B cell (primary cell): ENCODE measurements around the gene VPS8. TPM values are rescaled to one million over a fixed set of nuclear protein-coding genes. Genes with fewer than 3 reads are reported as not detected.

Source experiments
- ATAC-seq: fragments of 200-7000 bp; cut with Tn5 transposase; one replicate; pipeline ENCODE4 v1.10.0; 2021; ENCODE audit warnings: low read depth, mild to moderate bottlenecking, moderate number of reproducible peaks, moderate library complexity
- CTCF ChIA-PET: fragments of 350-600 bp; sonication (Branson Sonifier 250); formaldehyde crosslinking; loops from one replicate; lab custom pipeline; 2021; ENCODE audit warnings: antibody characterized with exemption, inconsistent platforms; lab: Charles Lee
- POLR2A ChIA-PET: fragments of 350-600 bp; sonication (Branson Sonifier 250); formaldehyde crosslinking; loops from one replicate; lab custom pipeline; 2021; ENCODE audit warnings: antibody characterized with exemption; lab: Charles Lee
- DNase-seq: peaks from one replicate; pipeline ENCODE4 v3.0.0; 2013
- H2AFZ ChIP-seq: 2 replicates; pipeline ENCODE4 v1.6.1; 2012; ENCODE audit warnings: mild to moderate bottlenecking, low read depth, low read length; ENCODE audit not compliant: insufficient read depth, poor library complexity, severe bottlenecking
- H3K27ac ChIP-seq, 2 donors: 1 replicate in 1 of 2; 2 replicates in 1 of 2; pipeline ENCODE4 v1.5.1; 2012 to 2013; ENCODE audit warnings: low read length in 2 of 2, mild to moderate bottlenecking in 2 of 2, moderate library complexity in 1 of 2
- H3K27me3 ChIP-seq, 4 experiments: fragments of 200-600 bp in 1 of 4; sonication (generic) in 1 of 4; replicated peaks in 1 of 4; 1 replicate in 2 of 4; 2 replicates in 2 of 4; pipeline versions ENCODE4 v1.6.1 to v1.7.0; 2013 to 2016; ENCODE audit warnings: low read length in 3 of 4, mild to moderate bottlenecking in 2 of 4, mixed read lengths in 1 of 4, moderate library complexity in 1 of 4; ENCODE audit not compliant: insufficient read depth in 4 of 4, control insufficient read depth in 3 of 4; ENCODE audit errors: control extremely low read depth in 1 of 4
- H3K36me3 ChIP-seq, 2 experiments: replicated peaks in 1 of 2; 1 replicate in 1 of 2; 2 replicates in 1 of 2; pipeline versions ENCODE4 v1.6.1 to v1.7.1; 2013; ENCODE audit warnings: low read length in 1 of 2; ENCODE audit not compliant: insufficient read depth in 2 of 2, control insufficient read depth in 1 of 2; ENCODE audit errors: control extremely low read depth in 1 of 2, extremely low read depth in 1 of 2
- H3K4me1 ChIP-seq, 2 donors: fragments of 200-600 bp in 1 of 2; sonication (generic) in 1 of 2; 1 replicate in 1 of 2; 2 replicates in 1 of 2; pipeline versions ENCODE4 v1.5.1 to v1.6.1; 2013 to 2017; ENCODE audit warnings: low read length in 2 of 2; ENCODE audit not compliant: control insufficient read depth in 2 of 2, insufficient read depth in 2 of 2
- H3K4me2 ChIP-seq: replicated peaks from 2 replicates; pipeline ENCODE3; 2012; ENCODE audit warnings: mild to moderate bottlenecking, low read depth, low read length; ENCODE audit not compliant: poor library complexity, severe bottlenecking
- H3K4me3 ChIP-seq, 5 experiments: fragments of 200-600 bp in 1 of 5; sonication (generic) in 1 of 5; 1 replicate in 3 of 5; 2 replicates in 2 of 5; pipeline versions ENCODE4 v1.5.1 to v1.7.0; 2011 to 2016; ENCODE audit warnings: low read length in 4 of 5, mild to moderate bottlenecking in 4 of 5, low read depth in 2 of 5, control low read depth in 1 of 5, moderate library complexity in 1 of 5; ENCODE audit not compliant: insufficient read depth in 1 of 5; ENCODE audit errors: control extremely low read depth in 1 of 5, extremely low read depth in 1 of 5
- H3K79me2 ChIP-seq: fragments of 200-600 bp; sonication (generic); one replicate; pipeline ENCODE4 v1.6.0; 2016; ENCODE audit warnings: low read length; ENCODE audit not compliant: control insufficient read depth, insufficient read depth
- H3K9ac ChIP-seq: fragments of 200-600 bp; sonication (generic); 2 replicates; pipeline ENCODE4 v1.6.1; 2017; ENCODE audit warnings: mild to moderate bottlenecking, low read length, moderate library complexity
- H3K9me3 ChIP-seq, 3 donors: one replicate each; pipeline versions ENCODE4 v1.6.1 to v1.7.1; 2013; ENCODE audit warnings: low read length in 2 of 3; ENCODE audit not compliant: control insufficient read depth in 2 of 3, insufficient read depth in 1 of 3; ENCODE audit errors: control extremely low read depth in 1 of 3
- H4K20me1 ChIP-seq: 2 replicates; pipeline ENCODE4 v1.6.0; 2012; ENCODE audit warnings: mild to moderate bottlenecking, low read length; ENCODE audit not compliant: insufficient read depth, control insufficient read depth, poor library complexity, severe bottlenecking
- H3K27ac Mint-ChIP-seq: one replicate; pipeline ENCODE4 v1.8.0; 2021; ENCODE audit warnings: mixed read lengths
- H3K27me3 Mint-ChIP-seq: one replicate; pipeline ENCODE4 v1.8.0; 2021; ENCODE audit warnings: mixed read lengths
- H3K4me1 Mint-ChIP-seq: one replicate; pipeline ENCODE4 v1.8.0; 2021; ENCODE audit warnings: mixed read lengths
- H3K4me3 Mint-ChIP-seq: one replicate; pipeline ENCODE4 v1.8.0; 2021; ENCODE audit warnings: mixed read lengths
- H3K9me3 Mint-ChIP-seq: one replicate; pipeline ENCODE4 v1.8.0; 2022; ENCODE audit warnings: mixed read lengths; ENCODE audit not compliant: insufficient read depth
- CTCF ChIP-seq: fragments of 200-600 bp; IDR thresholded peaks from one replicate; pipeline ENCODE4 v1.8.0; 2022; ENCODE audit warnings: antibody characterized with exemption, mild to moderate bottlenecking
- EZH2 ChIP-seq: IDR thresholded peaks from 2 replicates; pipeline ENCODE4 v1.6.1; 2012; ENCODE audit warnings: borderline replicate concordance, low read depth, mild to moderate bottlenecking, moderate library complexity, low read length; ENCODE audit not compliant: insufficient read depth, poor library complexity, severe bottlenecking
- WGBS: methylation state at CpG from one replicate; pipeline ENCODE4 v1.1.5; 2013; ENCODE audit warnings: missing lambda C conversion rate; ENCODE audit not compliant: insufficient coverage; 5-methylcytosine and 5-hydroxymethylcytosine counted together
- intact Hi-C: fragments of 100-400 bp; cut with micrococcal nuclease; formaldehyde crosslinking; loops from one replicate; pipeline ENCODE4 v1.10.0; 2022
- polyA plus RNA-seq: library from polyadenylated mRNA; depleted of rRNA; stranded (reverse); fragments of >200 nt; gene quantifications from 2 replicates; pipeline ENCODE4 v1.2.3, GENCODE V29; 2012
- total RNA-seq, 2 donors: library from RNA; stranded (reverse); fragments of 120-200 nt in 1 of 2; gene quantifications; 1 replicate in 1 of 2; 2 replicates in 1 of 2; pipeline versions ENCODE4 v1.2.3 to v1.2.4, GENCODE V29; 2013 to 2022

VPS8 gene
- total and polyA plus RNA-seq, 2 donors (not counting 1 experiment from before 2014, with no cell fraction given): 18.3 to 95.6 TPM

- CTCF ChIA-PET: interaction anchor here (0.7 to 1.1 kb wide), 2 partner anchors 9 to 17 kb away, joined by 3 read pairs; no protein-coding TSS in a partner anchor
- no peak overlapping the region for H3K27ac Mint-ChIP-seq
- DNase-seq (no peak), ATAC-seq (no peak)
- Histone ChIP-seq H4K20me1 (no peaks in the 10 kb centered on the region), H3K4me1 (no peaks in the 10 kb centered on the region), H3K27ac (no peak overlapping the region), H3K36me3 (peaks cover 14 to 32% of the 10 kb centered on the region in 2 experiments), H3K79me2 (no peaks in the 10 kb centered on the region), H3K9me3 (no peaks in the 10 kb centered on the region), H3K4me3 (no peak overlapping the region), H3K9ac (no peak overlapping the region), H3K27me3 (no peaks in the 10 kb centered on the region), H3K4me2 (no peak overlapping the region), H2AFZ (no peak overlapping the region)
- TF ChIP-seq EZH2: no peak
- no peak for TF ChIP-seq CTCF
- no peaks in the 10 kb centered on the region for H3K4me1 Mint-ChIP-seq
- 95% methylated on average over 5 of the region's 6 CpGs for WGBS
- H3K4me3 Mint-ChIP-seq: no peak overlapping the region
- H3K9me3 Mint-ChIP-seq: no peaks in the 10 kb centered on the region
- no peaks in the 10 kb centered on the region for H3K27me3 Mint-ChIP-seq
- POLR2A ChIA-PET: no interaction called here
- intact Hi-C loops: no loop called here
These were observed 153.9 kb downstream of the VPS8 start for GRCh38 chr3:184965639-184966430.

- Histone ChIP-seq H3K9ac (no peak overlapping the region), H3K79me2 (no peaks in the 10 kb centered on the region), H3K9me3 (no peaks in the 10 kb centered on the region), H3K4me2 (no peak overlapping the region), H3K27ac (no peak overlapping the region), H3K36me3 (peaks cover 19 to 41% of the 10 kb centered on the region in 2 experiments), H3K27me3 (no peaks in the 10 kb centered on the region), H3K4me3 (no peak overlapping the region), H2AFZ (no peak overlapping the region), H4K20me1 (no peaks in the 10 kb centered on the region), H3K4me1 (no peaks in the 10 kb centered on the region)
- no peak overlapping the region for H3K4me3 Mint-ChIP-seq
- H3K4me1 Mint-ChIP-seq: no peaks in the 10 kb centered on the region
- no peaks in the 10 kb centered on the region for H3K9me3 Mint-ChIP-seq
- ChIA-PET CTCF (no interaction called here), POLR2A (no interaction called here)
- TF ChIP-seq EZH2: no peak
- TF ChIP-seq CTCF: no peak
- ATAC-seq (no peak), DNase-seq (no peak)
- H3K27ac Mint-ChIP-seq: no peak overlapping the region
- intact Hi-C loops: no loop called here
- WGBS: no CpG with 5 or more reads among the region's 1 CpG
- H3K27me3 Mint-ChIP-seq: no peaks in the 10 kb centered on the region
These were observed 156.1 kb downstream of the VPS8 start for GRCh38 chr3:184968115-184968514.
